PFSK-1 (cell line): ENCODE measurements around the gene IFI35.

Source experiments
- FOXP2 ChIP-seq: optimal IDR thresholded peaks from 2 replicates; pipeline ENCODE3; 2011; ENCODE audit warnings: borderline replicate concordance, control low read depth, inconsistent platforms; ENCODE audit not compliant: insufficient read depth; ENCODE audit errors: extremely low read length, extremely low read depth
- POLR2AphosphoS5 ChIP-seq: IDR thresholded peaks from 2 replicates; pipeline ENCODE4 v1.6.1; 2012; ENCODE audit warnings: low read depth, mild to moderate bottlenecking, control low read depth, low read length, moderate library complexity
- SIN3A ChIP-seq: IDR thresholded peaks from 2 replicates; pipeline ENCODE4 v1.6.1; 2012; ENCODE audit warnings: mild to moderate bottlenecking, low read length, moderate library complexity, borderline replicate concordance; ENCODE audit not compliant: insufficient read depth
- TAF1 ChIP-seq: IDR thresholded peaks from 2 replicates; pipeline ENCODE4 v1.6.1; 2012; ENCODE audit warnings: low read length, control low read depth, borderline replicate concordance; ENCODE audit not compliant: insufficient read depth
- TF ChIP-seq, protein P1 (sequence below), 2 experiments: IDR thresholded peaks; 2 replicates each; pipeline versions ENCODE4 v1.6.1 to v1.8.0; 2011 to 2012; ENCODE audit warnings: low read depth in 2 of 2, low read length in 2 of 2, control low read depth in 1 of 2, inconsistent platforms in 1 of 2, mild to moderate bottlenecking in 1 of 2, moderate library complexity in 1 of 2; ENCODE audit not compliant: insufficient read depth in 1 of 2

IFI35 gene

DNA sequence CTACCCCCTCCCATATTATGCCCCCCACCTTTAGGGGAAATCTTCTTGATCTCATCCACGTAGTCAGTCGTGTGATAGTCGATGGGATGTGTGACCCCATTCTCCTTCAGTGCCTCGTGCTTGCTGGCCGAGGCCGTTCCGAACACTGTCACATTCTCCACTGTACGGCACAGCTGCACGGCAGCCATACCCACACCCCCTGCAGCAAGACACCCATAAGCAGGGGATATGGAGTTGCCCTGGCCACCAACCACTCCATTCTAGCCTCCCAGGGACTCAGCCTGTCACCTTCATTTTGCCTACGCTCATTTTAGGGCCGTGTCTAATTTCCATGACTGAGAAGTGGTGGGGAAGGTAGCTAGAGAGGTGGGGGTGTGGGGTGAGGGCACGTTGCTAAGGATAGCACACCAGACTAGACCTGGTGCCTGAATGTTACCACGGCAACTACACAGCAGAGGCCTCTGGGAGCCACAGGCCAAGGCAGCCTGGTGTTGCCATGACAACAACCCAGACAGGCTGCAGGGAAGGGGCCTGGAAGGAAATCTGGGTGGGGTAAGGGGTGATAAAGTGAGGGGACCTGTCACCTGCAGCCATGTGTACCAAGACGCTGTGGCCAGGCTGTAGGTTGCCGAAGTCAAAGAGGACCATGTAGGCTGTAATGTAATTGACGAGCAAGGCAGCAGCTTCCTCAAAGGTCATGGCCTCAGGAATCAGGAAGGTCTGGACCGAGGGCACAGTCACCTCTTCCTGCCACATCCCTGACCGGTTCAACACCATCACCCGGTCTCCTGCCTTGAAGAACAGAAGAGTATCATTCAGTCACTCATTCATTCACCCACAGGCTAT is 11.6 kb downstream of the IFI35 start:
- TF ChIP-seq SIN3A: no peak
- no peak for TF ChIP-seq FOXP2
- no peak for TF ChIP-seq TAF1
- no peak for TF ChIP-seq POLR2AphosphoS5
- TF ChIP-seq, protein P1, sequence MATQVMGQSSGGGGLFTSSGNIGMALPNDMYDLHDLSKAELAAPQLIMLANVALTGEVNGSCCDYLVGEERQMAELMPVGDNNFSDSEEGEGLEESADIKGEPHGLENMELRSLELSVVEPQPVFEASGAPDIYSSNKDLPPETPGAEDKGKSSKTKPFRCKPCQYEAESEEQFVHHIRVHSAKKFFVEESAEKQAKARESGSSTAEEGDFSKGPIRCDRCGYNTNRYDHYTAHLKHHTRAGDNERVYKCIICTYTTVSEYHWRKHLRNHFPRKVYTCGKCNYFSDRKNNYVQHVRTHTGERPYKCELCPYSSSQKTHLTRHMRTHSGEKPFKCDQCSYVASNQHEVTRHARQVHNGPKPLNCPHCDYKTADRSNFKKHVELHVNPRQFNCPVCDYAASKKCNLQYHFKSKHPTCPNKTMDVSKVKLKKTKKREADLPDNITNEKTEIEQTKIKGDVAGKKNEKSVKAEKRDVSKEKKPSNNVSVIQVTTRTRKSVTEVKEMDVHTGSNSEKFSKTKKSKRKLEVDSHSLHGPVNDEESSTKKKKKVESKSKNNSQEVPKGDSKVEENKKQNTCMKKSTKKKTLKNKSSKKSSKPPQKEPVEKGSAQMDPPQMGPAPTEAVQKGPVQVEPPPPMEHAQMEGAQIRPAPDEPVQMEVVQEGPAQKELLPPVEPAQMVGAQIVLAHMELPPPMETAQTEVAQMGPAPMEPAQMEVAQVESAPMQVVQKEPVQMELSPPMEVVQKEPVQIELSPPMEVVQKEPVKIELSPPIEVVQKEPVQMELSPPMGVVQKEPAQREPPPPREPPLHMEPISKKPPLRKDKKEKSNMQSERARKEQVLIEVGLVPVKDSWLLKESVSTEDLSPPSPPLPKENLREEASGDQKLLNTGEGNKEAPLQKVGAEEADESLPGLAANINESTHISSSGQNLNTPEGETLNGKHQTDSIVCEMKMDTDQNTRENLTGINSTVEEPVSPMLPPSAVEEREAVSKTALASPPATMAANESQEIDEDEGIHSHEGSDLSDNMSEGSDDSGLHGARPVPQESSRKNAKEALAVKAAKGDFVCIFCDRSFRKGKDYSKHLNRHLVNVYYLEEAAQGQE (IDR thresholded peaks at IDR 0.05; ENCODE audit: insufficient read depth in 1 of 2, low read depth in 2 of 2, low read length in 2 of 2): no peak

DNA sequence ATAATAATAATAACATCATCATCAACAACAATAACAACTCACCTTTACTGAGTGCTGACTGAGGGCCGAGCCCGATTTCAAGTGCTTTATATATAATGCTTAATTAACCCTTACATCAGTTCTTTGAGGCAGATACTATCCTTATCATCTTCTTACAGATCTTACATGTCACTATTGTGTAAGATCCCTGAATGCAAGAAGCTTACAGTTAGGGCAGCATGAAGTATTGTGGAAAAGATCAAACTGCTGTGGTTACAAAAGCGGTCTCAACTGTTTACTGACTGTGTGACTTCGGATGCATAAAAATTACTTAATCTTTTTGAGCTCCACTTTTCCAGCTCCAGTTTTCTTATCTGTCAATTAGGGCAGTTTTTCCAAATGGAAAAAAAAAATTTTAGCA is 12.3 kb downstream of the IFI35 start:
- TF ChIP-seq TAF1 (no peak), FOXP2 (no peak), SIN3A (no peak), POLR2AphosphoS5 (no peak)
- TF ChIP-seq, protein P1 (IDR thresholded peaks at IDR 0.05; ENCODE audit: insufficient read depth in 1 of 2, low read depth in 2 of 2, low read length in 2 of 2): no peak

DNA sequence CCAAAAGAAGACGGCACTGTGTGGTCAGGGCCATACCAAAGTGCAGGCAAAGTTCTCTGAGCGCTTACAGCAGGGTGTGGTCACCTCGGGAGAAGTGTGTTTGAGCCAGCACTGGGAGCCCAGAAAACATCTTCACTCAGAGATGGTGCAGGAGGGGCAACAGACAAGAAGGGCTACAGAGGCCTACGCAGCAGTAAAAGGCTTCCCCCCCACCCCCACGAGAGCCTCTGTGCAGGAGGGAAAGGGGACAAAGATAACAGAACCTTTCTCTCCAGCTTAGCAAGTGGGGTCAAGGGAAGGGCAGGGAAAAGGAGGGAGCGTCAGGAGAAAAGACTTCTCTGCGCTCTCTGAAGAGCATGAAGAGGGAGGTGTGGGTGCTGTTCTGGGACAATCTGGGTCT is 12.8 kb downstream of the IFI35 start:
- TF ChIP-seq SIN3A (no peak), POLR2AphosphoS5 (no peak), FOXP2 (no peak)
- TF ChIP-seq, protein P1 (IDR thresholded peaks at IDR 0.05; ENCODE audit: insufficient read depth in 1 of 2, low read depth in 2 of 2, low read length in 2 of 2): no peak

DNA sequence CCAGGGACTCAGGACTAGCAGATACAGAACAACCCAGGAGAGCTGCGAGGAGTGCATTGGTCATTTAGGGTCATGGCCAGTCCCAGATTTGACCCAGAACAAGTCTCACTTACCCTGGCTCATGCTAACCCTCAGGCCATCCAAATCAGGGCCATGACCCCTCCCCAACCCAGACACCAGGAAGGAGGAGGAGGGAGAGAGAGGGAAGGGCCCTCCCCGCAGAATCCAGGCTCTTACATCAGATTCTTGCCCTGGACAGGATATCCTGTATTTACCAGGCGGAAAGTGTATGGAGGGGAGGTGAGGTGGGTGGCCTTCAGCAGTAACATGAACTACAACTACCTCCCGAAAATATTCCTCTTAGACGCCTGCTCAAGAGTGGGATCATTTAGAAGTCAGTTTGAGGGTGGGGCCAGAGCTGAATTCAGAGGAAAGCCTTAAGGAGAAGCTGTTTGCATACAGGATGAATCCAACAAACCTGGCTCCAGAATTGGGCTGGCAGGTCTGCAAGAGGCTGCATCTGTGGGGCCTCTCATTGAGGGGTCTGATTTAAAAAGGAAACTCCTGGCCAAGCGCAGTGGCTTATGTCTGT is 13.5 kb downstream of the IFI35 start:
- TF ChIP-seq FOXP2 (no peak), SIN3A (no peak), POLR2AphosphoS5 (no peak), TAF1 (no peak)
- TF ChIP-seq, protein P1 (IDR thresholded peaks at IDR 0.05; ENCODE audit: insufficient read depth in 1 of 2, low read depth in 2 of 2, low read length in 2 of 2): no peak
